HG03039 (cell line): ENCODE measurements around the gene UNC45B.
"Not testable (repeated sequence)": the region's sequence is repeated elsewhere in the genome, so short reads cannot be mapped to it uniquely, and the experiment has no call there.

Experiments
- ATAC-seq: cut with Tn5 transposase; IDR thresholded peaks from one replicate; pipeline ENCODE4 v1.9.1; 2021; ENCODE audit warnings: mild to moderate bottlenecking, moderate library complexity; ENCODE audit not compliant: unreplicated experiment

Gene UNC45B, protein sequence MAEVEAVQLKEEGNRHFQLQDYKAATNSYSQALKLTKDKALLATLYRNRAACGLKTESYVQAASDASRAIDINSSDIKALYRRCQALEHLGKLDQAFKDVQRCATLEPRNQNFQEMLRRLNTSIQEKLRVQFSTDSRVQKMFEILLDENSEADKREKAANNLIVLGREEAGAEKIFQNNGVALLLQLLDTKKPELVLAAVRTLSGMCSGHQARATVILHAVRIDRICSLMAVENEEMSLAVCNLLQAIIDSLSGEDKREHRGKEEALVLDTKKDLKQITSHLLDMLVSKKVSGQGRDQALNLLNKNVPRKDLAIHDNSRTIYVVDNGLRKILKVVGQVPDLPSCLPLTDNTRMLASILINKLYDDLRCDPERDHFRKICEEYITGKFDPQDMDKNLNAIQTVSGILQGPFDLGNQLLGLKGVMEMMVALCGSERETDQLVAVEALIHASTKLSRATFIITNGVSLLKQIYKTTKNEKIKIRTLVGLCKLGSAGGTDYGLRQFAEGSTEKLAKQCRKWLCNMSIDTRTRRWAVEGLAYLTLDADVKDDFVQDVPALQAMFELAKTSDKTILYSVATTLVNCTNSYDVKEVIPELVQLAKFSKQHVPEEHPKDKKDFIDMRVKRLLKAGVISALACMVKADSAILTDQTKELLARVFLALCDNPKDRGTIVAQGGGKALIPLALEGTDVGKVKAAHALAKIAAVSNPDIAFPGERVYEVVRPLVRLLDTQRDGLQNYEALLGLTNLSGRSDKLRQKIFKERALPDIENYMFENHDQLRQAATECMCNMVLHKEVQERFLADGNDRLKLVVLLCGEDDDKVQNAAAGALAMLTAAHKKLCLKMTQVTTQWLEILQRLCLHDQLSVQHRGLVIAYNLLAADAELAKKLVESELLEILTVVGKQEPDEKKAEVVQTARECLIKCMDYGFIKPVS

DNA sequence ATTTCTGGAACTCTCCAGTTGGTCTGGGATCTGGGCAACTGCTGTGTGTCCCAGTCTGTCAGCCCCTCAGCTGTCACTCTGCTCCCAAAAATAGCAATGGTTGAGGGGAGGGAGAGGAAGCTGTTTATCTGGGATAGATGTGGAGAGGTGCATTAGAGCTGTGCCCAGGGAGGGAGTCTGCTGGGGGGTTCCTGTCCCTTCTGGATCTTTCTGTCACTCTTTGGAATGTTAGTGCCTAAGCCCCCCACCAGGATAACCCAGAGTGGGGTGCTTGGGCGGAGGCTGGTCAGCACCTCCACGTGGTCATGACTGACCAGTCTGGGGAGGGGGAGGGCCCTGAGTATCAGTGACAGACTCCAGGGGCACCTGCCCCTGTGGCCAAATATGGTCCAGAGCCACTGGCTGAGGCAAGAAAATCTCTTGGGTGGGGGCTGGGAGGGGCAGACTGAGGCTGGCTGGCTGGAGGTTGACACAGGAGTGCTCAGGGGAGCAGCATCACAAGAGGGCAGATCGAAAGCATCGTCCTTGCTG, at the start of gene UNC45B:
TSS of gene UNC45B (plus strand) at position 443 of the 531 bp plus-strand sequence. CDS start 447 bp downstream, outside the sequence.
- no peak for ATAC-seq

DNA sequence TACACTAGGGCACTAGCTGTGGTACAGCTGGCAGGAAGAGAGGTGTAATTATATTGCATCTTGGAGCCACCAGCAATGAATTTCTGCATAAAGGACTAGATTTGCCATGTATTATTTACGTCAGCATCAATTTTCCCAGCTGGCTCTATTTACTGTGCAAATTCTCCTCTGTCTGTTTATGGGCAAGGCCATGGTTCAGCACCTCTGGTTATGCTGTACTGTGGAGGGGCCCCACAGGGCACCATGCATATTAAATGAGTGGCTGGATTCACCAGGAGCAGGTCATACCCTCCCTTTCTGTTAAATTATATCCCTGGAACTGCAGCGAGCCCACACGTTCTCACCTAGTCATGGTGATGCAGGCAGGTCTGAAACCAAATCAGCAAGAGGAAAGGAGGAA, 47.7 kb upstream of the UNC45B start:
- ATAC-seq = no peak

DNA sequence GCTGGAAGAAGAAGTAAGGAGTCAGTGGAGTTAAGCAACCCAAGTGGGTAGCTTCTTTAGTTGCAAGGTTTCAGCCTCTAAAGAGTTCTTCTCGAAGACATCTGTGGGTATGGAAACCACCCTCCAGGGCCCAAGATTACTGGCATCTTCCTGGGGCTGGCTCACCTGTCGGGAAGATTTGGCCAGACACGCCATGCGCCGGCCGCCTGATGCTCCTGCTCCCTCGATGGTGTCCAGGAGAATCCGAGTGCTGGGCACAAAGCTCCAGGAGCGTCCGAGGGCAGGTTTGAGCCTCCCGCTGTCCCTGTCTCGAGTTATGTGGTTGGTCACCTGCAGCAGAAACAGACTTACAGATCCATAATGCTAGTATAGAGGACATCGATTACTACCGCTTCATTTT, 46.6 kb upstream of the UNC45B start:
- ATAC-seq = no peak

DNA sequence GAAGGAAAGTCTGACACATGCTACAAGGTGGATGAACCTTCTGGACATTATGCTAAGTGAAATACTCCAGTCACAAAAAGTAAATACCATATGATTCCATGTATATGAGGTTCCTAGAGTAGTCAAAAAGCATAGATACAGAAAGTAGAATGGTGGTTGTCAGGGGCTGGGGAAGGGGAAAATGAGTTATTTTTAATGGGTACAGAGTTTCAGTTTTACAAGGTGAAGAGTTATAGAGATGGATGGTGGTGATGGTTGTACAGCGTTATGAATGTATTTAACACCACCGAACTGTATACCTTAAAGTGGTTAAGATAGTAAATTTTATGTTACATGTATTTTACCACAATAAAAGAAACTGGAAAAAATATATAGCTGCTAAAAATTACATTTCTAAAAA, 45.9 kb upstream of the UNC45B start:
- ATAC-seq = no peak

DNA sequence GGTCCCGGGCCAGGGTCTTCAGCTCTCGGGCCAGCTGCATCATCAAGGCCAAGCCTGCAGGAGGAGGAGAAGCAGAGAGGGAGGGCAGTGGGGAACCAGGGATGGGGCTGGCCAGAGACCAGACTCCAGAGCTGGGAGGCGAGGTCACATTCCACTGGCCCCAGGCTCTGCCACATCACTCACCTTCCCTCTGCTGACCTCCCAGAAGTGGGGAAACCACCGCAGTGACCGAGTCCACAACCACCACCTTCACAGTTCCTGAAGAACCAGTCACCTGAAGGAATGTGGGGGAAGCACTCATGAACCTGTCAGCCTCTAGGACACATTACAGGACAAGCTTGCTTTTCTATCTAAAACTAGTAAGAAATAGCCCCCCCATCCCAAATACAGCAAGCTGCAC, 44.3 kb upstream of the UNC45B start:
- ATAC-seq = no peak

DNA sequence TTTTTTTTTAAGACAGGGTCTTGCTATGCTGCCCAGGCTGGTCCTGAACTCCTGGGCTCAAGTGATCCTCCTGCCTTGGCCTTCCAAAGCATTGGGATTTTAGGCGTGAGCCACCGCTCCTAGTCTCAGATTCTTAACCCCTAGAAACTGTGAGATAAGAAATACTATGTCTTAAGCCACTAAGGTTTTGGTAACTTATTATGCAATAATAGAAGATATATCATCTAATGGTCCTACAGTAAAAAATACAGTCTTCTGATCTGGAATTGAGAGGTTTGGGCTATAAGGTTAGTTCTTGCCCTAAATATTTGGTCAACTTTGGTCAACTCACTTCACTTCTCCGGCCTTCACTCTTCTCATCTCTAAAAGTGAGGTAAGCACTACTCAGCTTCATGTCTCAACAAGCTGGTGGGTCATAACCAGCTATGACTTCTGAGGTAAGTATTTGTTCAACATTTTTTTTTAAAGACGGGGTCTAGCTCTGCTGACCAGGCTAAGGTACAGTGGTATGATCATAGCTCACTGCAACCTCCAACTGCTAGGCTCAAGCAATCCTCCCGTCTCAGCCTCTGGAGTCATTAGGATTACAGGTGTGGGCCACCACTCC, 42.7 kb upstream of the UNC45B start:
- ATAC-seq = no peak

DNA sequence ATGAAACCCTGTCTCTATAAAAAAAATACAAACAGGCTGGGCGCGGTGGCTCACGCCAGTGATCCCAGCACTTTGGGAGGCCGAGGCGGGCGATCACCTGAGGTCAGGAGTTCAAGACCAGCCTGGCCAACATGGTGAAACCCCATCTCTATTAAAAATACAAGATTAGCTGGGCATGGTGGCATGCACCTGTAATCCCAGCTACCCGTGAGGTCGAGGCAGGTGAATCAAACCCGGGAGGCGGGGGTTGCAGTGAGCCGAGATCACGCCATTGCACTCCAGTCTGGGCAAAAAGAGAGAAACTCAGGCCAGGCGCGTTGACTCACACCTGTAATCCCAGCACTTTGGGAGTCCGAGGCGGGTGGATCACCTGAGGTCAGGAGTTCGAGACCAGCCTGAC, 36.8 kb upstream of the UNC45B start:
- not testable (repeated sequence) for ATAC-seq

DNA sequence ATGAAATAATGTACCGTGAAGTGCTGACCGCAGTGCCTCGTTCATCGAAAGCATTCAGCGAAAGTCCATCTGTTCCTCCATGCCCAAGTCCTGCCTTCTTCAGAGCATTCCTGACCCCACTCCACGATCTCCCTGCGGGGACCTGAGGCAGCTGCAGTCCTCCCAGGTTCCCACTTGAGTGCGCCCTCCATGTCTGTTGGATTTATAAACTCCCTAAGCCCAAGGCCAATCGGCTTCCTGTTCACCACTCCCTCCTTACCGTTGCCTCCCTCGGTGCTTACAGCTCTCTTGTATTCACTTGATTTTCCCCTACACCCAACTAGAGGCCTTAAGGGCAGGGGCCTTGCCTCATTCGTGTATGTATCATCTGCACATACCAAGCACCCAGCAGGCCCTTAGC, 30.8 kb upstream of the UNC45B start:
- no peak for ATAC-seq

DNA sequence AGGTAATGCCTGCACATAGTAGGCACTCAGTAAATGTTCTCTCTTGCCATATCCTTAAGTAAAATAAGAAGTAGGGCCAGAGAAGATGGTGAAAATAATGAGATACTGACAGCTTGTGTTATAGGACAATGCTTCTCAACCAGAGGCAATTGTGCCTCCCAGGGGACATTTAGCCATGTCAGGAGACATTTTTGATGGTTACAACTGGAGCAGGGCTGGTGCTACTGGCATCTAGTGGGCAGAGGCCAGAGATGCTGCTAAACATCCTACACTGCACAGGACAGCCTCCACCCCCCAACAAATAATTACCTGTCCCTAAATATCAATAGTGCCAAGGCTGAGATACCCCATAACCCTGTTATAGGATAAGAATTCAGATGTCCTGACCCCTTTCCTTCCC, 29.6 kb upstream of the UNC45B start:
- ATAC-seq = no peak

DNA sequence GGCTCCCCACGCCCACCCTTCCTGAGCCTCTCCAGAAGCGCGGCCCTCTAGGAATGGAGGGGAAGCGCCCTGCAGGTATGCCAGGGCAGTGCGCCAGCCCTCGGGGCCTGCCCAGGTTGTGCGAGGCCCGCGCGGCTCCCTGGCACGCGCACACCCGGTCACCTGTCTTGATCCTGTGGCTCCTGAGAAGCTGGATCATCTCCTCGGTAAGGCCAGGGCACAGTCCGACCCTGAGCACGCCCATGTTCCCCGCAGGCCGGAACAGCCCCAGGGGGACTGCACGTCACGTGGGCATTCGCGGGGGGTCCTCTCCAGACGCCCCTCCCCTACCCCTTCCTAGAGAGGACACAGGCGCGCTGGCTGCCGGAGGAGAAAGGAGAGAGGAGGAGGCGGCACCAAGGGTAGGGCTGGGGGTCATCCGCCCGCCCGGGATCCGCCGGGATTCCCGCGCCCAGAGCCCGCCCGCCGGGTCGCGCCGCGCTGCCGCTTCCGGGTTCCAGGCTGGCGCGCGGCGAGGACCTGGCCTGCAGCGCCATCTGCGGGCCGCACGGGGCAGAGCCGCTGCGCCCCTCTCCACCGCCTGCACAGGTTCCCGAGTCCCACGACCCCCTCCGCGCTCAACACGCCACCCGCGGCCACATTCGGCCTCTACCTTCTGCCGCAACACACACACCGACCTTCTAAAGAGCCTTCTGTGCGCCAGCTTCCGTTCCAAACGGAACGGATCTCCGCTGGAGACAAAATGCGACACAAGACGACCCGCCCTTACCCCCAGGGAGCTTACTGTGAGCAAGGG, 28.0 kb upstream of the UNC45B start, which contains the start of gene RAD51D:
TSS of gene RAD51D (minus strand) at position 491 of the 796 bp plus-strand sequence. CDS start at position 244, 247 bp downstream.
- peak; percentile 75 for ATAC-seq

DNA sequence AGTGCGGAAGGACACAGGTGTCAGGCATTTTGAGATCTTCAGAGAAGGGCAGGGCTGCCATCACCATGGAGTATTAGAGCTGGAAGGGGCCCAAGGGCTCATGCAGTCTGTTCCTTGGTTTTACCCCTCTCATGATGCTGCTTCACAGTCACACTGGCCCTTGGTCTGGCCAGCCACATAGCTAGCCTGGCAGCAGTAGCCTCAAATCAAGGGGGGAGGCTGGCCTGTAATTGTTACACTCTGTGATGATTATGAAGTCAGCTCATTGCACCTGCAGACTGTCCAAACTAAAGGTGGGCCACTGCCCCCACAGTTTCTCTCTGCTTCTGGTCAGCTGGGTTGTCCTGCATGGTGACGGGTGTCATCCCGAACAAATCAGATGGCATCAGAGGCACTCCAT, 26.3 kb upstream of the UNC45B start, which contains the start of gene FNDC8:
TSS of gene FNDC8 (plus strand) at position 301 of the 400 bp plus-strand sequence. CDS start at position 380, 79 bp downstream.
- no peak for ATAC-seq

DNA sequence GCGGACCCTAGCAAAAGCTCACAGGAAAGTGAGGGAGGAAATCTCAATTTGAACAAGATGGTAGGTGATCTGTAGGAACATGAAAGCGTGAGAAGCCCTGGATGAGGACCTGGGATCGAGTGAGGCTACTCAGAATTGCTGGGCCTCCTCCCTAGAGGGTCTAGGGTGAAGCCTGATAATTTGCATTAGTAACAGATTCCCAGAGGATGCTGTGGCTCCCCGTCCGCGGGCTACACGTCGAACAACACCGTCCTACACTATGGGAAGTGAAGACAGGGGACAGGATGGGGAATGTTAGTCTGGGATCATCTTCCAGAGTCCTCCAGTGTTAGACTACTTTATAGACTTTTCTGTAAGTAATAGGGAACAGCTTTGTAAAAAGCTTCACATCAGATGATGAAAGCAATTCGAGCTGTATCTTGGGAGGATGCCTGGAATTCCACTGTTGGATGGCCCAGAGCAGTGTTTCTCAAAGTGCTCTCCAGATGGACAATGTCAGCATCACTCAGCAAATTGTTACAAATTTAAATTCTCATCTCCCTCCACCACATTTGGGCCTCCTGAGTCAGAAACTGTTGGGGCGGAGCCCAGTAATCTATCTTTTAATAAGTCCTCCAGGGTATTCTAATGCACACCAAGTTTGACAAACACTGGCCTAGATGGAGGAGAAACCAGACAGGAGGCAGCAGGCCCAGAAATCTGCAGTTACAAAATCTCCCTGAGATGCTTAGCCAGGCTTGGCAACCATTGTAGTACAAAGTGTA, 19.7 kb upstream of the UNC45B start:
- no peak for ATAC-seq

DNA sequence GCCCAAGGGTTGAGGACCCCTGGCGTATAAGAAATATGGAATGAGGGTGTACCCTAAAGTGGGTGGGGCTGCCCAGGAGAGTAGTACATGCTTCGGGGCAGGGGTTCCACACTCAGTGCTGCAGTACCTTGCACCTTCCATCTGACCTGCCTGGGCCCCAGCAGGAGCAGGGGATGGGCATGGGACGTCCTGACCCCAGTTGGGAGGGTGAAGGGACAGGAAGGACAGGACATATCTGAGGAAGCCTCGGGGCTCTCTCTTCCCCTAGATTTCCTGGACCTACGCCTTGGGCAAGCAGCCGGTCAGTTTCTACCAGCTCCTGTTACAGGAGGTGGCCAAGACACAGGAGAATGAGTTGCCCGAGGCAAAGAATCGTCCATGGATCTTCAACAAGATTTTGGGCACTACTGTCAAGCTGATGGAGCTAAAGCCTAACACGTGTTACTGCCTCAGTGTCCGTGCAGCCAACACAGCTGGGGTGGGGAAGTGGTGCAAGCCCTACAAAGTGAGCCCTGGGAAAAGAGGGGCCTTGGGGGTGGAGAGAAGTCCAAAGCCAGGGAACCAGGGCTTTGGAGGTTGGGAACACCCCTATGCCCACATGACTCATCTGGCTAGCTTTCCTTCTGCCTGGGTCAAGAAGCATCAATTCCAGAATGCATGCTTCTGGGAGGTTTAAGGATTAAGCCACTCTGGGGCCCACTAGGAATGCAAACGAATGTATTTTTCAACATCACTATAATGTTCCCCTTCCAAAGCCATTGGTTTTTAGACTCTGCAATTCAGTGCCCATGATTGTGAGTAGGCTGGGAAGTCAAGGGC, 18.3 kb upstream of the UNC45B start:
- ATAC-seq = no peak

DNA sequence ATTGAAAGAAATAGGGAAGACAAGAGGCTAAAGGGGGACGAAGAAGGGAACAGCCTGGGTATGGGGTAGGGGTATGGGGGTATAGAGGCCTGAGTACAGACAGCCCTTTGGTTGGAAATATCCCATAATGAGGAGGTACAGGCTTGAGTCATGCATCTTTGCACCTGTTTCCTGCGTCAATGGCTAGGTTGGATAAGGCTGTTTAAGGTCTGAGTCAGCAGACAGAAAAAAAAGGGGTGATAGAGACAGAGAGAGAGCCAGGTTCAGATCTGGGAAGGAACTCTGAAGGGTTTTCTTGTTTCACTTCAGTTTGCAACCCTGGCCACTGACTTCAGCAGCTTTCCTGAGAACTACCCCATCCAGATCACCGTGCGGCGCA, 17.7 kb upstream of the UNC45B start:
- ATAC-seq = no peak

DNA sequence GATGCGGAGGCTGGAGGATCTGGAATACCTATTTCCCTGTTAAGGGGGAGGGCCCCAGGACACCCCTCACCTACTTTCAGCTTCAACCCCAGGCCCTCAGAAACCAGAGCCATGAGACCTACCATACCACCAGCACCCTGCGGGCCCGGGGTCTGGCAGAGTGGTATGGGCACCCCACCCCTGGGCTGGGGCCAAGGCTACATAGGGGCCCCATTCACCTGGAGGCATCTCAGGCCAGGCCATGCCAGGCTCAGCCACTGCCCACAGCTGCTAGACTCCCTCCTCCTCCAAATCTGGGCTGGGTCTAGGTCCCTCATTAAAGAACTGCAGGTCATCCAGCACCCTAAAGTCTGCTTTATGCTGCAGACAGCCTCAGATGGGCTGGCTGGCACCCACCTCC, 17.2 kb upstream of the UNC45B start:
- ATAC-seq = no peak

DNA sequence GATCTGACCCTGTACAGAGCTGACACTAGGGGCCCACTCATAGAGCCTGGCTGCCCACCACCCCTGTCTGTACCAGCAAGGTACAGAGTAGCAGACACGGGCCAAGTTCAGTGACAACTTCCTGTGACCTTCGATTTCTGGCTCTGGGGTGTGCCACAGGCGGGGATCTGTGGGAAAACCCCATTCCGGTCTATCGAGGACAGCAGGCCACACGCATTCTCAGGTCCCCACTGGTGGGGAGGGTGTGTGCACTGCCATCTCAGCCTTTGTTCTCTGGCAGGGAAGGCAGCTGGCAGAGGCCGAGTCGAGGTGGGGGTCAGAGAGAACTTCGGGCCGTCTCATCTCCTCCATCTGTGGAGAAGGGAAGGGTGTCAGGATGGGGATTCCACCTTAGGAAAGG, 15.5 kb upstream of the UNC45B start:
- ATAC-seq = no peak

DNA sequence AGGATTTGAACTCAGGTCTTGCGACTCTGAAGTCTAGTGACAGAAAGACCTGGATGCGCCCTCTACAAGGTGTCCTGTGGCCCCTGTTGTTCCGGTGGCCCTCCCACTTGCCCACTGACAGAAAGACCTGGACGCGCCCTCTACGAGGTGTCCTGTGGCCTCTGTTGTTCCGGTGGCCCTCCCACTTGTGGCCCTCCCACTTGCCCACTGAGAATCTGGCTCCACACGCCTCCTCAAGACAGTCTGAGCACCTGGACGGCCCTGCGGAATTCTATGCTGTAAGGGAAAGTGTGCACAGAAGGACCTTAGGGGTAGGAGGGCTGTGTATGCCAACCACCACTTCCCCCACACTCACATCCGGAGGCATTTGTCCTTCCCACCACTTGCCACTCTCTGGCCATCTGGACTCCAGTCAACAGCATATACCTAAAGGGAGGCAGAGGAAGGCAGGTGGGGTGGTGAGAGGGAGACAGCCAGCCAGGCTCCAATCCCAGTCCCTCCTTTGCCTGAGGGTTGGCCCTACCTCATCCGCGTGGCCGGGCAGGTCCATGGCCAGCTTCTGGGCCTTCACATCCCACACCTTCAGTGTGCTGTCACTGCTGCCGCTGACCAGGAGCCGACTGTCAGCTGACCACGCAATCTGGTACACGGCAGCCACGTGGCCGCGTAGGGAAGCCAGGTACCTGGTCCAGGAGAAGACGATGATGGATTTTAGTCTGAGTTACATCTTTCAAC, 14.6 kb upstream of the UNC45B start:
- no peak for ATAC-seq

DNA sequence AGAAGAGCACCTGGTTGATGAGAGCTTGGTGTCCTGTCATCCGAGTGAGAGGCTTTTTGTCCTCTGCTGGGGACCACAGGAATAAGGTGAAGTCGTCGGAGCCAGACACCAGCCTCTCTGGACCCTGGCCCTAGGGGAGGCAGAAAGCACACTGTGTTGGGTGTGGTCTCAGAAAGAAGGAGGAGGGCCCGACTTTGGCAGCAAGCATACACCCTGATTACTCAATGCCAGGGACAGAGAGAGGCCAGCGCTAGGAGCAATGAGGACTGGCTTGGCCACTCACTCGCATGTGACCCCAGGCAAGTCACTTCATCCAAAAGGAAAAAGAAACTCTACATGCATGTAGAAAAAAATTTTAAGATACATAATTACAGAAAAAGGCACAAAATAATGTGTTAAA, 12.3 kb upstream of the UNC45B start:
- ATAC-seq = no peak
